Head of caudate nucleus (tissue), 42 donors: ENCODE results near the gene RBPJ.
"Not testable (repeated sequence)": the region's sequence is repeated elsewhere in the genome, so short reads cannot be mapped to it uniquely, and the experiment has no call there.

ENCODE experiments used
- DNase-seq, 42 donors: peaks; one replicate each; pipeline versions ENCODE4 v3.0.0 to v3.0.0-alpha.2; 2020 to 2021; ENCODE audit warnings: mixed read lengths in 7 of 42
- intact Hi-C: fragments of 100-400 bp; cut with DNase I; formaldehyde crosslinking; loops from one replicate; pipeline ENCODE4 v1.15.0; 2022

RBPJ gene

DNA sequence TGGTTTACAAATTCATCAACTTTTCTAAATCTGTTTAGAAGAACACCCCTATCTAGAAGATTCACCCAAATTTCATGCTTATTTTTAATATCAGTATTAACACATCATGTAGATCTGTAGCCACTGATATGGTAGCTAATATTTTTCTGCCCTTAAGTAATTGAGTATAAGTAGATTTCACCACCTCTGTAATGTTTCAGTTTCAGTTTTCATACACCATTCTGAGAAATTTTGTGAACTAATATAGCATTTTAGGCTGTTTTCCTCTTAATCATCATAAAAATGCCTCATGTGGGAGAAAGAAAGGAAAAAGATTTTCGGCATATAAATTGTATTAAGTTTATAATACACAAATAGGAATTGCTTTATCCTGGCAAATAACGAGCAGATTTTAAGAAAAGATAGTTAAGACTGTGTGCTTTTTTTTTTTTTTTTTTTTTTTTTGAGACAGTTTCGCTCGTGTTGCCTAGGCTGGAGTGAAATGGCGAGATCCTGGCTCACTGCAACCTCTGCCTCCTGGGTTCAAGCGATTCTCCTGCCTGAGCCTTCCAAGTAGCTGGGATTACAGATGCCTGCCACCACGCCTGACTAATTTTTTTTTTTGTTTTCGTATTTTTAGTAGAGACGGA lies 21.4 kb upstream of the RBPJ start:
- no peak for DNase-seq
- intact Hi-C loops: no loop called here

DNA sequence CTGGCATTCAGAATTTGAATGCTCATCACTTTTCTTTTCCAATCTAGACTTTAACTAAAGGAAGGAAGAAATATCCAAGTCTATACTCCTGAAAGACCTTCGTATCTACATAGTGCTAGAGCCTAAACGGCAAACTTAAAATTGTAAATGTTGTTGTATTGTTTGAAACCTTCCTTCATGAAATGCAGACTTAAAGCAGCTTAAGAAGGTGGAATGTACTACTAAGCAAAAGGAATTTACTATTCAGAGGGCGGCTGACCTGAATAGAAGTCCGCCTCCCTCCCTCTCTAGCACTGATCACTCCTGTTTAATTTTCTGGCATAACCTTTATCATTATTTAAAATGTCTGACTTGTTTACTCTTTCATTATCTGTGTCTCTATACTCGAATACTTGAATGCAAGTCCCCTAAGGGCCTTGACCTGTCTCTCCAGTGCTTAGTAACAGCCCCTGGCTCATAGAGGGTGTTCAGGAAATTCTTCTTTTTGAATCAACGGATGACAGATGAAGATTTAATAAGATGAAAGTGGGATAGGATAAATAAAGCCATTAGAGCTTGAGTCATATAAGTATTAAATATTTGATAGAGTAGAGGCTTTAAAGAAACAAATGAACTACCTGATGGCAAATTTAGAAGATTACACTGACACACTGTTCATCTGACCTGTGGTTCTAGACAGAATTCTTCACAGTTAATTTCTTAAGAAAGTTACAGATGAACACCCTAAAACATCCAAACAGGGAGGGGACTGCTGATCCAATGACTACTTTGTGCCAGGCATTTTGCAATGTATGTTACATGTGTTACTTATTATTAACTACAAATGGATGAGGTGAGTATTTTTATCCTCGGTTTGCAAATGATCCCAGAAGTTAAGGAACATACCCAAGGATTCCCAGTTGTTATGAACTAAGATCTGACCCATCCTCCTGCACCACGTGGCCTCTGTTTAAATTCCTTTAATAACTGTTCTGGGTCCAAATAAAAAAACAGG lies 20.2 kb upstream of the RBPJ start:
- no peak for DNase-seq
- intact Hi-C loops: no loop called here

DNA sequence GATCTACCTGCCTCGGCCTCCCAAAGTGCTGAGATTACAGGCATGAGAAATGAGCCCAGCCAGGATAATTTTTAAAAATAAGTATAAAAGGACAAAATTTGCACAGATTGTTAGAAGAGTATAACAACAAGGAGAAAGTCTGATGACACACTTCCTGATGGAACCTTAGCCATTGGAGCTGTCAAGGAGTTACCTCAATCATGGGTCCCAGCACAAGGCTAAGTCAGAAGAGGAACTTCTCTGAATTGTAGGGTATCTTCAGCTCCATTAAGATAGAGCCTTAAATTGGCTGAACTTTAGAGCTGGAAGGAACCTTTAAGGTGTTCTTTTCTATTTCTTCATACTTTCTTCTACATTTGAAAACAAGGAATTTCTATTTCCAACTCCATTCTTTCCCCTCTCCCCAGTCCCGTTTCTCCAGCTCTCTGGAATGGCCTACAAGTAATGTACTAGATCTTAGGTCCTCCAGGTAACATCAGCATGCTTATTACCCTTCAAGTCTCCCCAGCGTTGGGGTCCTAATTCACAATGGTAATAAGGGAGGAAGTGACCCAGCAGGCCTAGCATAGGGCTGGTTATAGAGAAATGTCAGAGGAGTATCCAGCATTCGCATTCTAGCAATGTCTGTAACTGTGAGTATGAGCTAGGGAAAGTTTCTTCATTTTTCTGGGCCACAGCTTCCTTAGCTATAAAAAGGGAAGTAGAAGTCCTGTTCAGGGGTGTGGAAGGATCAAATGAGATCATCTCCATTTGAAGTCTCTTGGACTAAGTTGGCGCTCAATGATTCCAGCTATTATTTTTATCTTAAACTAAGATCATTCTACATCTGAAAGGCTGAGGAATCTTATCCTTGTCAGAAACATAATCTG lies 18.5 kb upstream of the RBPJ start:
- intact Hi-C loops: no loop called here
- no peak for DNase-seq

DNA sequence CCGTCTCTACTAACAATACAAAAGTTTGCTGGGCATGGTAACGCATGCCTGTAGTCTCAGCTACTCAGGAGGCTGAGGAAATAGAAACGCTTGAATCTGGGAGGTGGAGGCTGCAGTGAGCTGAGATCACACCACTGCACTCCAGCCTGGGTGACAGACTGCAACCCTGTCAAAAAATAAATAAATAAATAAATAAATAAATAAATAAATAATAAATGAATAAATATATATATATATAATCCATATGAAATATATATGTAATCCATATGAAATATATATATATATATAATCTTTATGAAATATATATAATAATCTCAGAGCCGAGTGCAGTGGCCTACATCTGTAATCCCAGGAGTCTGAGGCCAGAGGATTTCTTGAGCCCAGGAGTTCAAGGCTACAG lies 17.8 kb upstream of the RBPJ start:
- no peak for DNase-seq
- intact Hi-C loops: no loop called here

DNA sequence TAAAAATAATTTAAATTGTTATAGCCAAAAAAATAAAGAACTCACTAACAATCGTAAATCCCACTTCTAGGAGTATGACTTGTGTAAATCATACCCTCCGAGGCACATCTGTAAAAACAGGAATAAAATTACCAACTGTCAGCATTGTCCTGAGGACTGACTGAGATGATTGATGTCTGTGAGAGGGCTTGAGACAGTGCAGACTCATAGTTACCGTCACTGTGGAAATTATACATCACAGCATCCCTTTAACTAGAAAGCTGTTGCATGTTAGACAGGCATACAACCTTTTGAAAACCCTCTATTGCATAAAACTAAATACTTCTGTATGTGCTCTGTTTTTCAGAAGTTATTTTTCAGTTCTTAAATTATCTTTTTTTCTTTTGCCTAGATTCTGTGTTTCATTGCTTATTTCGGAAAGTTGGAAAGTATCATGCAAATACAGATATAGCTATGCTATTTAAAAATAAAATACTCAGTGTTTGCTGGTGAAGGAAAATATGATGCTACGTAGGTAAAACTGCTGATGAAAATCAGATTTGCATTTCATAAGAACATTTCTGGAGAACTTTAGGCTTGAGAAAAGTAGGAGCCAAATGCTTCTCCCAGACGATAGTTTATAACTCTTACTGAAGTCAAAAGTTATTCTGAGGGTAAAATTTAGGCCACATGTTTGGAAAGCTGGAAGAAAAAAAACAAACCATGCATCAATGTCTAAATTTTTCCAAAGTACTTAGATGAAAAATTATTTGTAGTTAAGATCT lies 13.6 kb upstream of the RBPJ start:
- no peak for DNase-seq
- intact Hi-C loops: no loop called here

GRCh38 chr4:26308568-26308967 lies 12.2 kb upstream of the RBPJ start:
- intact Hi-C loops: no loop called here
- no peak for DNase-seq

DNA sequence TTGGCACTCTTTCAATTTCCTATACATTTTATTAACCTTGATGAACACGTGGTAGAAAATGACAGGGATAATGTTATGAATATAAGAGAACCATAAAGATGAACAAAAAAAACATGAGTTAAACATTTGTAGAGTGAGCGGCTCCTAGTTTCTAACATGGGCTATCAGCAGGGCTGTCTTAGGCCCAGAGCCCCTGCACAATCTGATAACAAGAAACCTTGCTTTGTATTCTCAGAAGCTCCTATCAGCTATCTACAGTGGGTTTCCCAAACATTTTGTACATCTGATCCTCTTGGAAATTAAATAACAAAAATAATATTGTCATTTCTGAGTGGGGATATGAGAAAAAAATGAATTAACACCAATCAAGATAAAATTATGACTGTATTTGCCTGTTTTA lies 10.6 kb upstream of the RBPJ start:
- DNase-seq: no peak
- intact Hi-C loops: loop anchor here (10.0 kb wide), 1 partner anchor 75 kb away; no protein-coding TSS in a partner anchor

GRCh38 chr4:26311633-26312032 lies 9.2 kb upstream of the RBPJ start:
- intact Hi-C loops: loop anchor here (10.0 kb wide), 1 partner anchor 77 kb away; no protein-coding TSS in a partner anchor
- no peak for DNase-seq

DNA sequence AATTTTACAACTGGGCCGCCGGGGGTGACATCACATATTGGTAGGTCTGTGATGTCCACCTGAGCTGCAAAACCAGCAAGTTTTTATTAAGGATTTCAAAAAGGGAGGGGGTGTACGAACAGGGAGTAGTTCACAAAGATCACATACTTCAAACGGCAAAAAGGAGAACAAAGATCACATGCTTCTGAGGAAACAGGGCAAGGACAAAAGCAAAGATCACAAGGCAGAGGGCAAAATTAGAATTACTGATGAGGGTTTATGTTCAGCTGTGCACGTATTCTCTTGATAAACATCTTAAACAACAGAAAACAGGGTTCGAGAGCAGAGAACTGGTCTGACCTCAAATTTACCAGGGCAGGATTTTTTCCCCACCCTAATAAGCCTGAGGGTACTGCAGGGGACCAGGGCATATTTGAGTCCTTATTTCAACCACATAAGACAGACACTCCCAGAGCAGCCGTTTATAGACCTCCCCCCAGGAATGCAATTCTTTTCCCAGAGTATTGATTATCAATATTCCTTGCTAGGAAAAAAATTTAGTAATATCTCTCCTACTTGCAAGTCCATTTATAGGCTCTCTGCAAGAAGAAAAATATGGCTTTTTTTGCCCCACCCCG lies 5.4 kb upstream of the RBPJ start:
- DNase-seq: not testable (repeated sequence)
- intact Hi-C loops: loop anchor here (10.0 kb wide), 1 partner anchor 81 kb away; no protein-coding TSS in a partner anchor

- DNase-seq: no peak
- intact Hi-C loops: loop anchor here (10.0 kb wide), 1 partner anchor 83 kb away; no protein-coding TSS in a partner anchor
Observed at GRCh38 chr4:26317766-26318165, 3.0 kb upstream of the RBPJ start.

GRCh38 chr4:26319467-26319948 lies 1.3 kb upstream of the RBPJ start:
- intact Hi-C loops: loop anchor here (10.0 kb wide), 1 partner anchor 85 kb away; no protein-coding TSS in a partner anchor
- DNase-seq: peak; percentile 92 to 98 (median 96)

DNA sequence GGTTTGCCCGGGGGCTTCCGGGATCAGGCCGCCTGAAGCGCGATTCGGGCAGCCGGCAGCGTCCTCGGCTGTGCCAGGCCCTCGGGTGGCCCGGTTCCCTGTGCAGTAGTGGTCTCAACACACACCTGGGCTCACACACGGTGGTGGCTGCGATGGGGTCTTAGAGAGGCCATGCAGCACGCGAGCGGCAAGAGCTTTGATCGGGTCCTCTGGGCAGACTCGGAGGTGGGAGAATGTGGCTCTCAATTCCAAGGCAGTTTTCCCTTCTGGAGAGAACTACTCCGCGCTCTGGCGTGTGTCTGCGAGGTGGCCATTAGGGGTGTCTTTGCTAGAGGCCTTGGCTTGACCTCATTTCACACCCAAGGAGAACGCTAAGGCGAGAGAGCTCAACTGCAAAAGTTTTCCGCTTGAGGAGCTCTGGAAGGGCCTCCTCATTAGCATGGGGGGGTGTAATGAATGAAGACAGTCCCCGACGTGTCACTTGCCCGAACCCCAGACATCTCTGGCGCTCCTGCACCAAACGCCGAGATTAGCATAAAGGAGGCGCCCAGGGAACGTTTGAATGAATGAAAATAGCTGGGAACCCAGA lies 771 bp upstream of the RBPJ start:
- intact Hi-C loops: loop anchor here (10.0 kb wide), 2 partner anchors 85 to 405 kb away; partner anchors contain the start of gene SMIM20

GRCh38 chr4:26321373-26322221 lies 783 bp downstream of the RBPJ start:
- intact Hi-C loops: loop anchor here (10.0 kb wide), 1 partner anchor 407 kb away; the partner anchor contains the start of gene SMIM20
- DNase-seq: peak in 20 of 42 donors; percentile 3 to 62 (median 32)

More for the DNA sequence above, 771 bp upstream of the RBPJ start:
- peak in 6 of 42 donors; percentile 21 to 51 (median 22) for DNase-seq

- no peak for DNase-seq
- intact Hi-C loops: loop anchor here (10.0 kb wide), 1 partner anchor 408 kb away; the partner anchor contains the start of gene SMIM20
Observed at GRCh38 chr4:26322346-26322745, 1.5 kb downstream of the RBPJ start.

- DNase-seq: no peak
- intact Hi-C loops: loop anchor here (10.0 kb wide), 1 partner anchor 409 kb away; the partner anchor contains the start of gene SMIM20
Observed at GRCh38 chr4:26323821-26324220, 3.0 kb downstream of the RBPJ start.

- peak in 5 of 42 donors; percentile 30 to 59 (median 38) for DNase-seq
- intact Hi-C loops: loop anchor here (5.0 to 10.0 kb wide), 2 partner anchors 243 to 410 kb away; partner anchors contain the start of gene SMIM20
Observed at GRCh38 chr4:26325191-26325590, 4.4 kb downstream of the RBPJ start.
